ENCODE results near the gene USH1C.

Gene USH1C

GRCh38 chr11:17547051-17547577 is 2.9 kb upstream of the USH1C start, which contains the start of gene OTOG:
TSS of gene OTOG (plus strand) at chr11:17547259. CDS start at chr11:17547373, 114 bp downstream.
- no peak for DNase-seq (ENCODE audit: low spot score)

- no peak for DNase-seq (ENCODE audit: low spot score)
These were observed 2.0 kb upstream of the USH1C start for GRCh38 chr11:17546240-17546639.

- DNase-seq (ENCODE audit: low spot score) = no peak
These were observed 539 bp downstream of the USH1C start for GRCh38 chr11:17543574-17544180.

GRCh38 chr11:17543041-17543440 is 1.2 kb downstream of the USH1C start:
- no peak for DNase-seq (ENCODE audit: low spot score)

GRCh38 chr11:17542249-17542648 is 2.0 kb downstream of the USH1C start:
- no peak for DNase-seq (ENCODE audit: low spot score)

GRCh38 chr11:17541330-17541885 is 2.8 kb downstream of the USH1C start:
- DNase-seq (ENCODE audit: low spot score) = no peak

GRCh38 chr11:17540807-17541206 is 3.4 kb downstream of the USH1C start:
- no peak for DNase-seq (ENCODE audit: low spot score)

- DNase-seq (ENCODE audit: low spot score) = no peak
These were observed 5.5 kb downstream of the USH1C start for GRCh38 chr11:17538731-17539130.

- DNase-seq (ENCODE audit: low spot score) = no peak
These were observed 6.2 kb downstream of the USH1C start for GRCh38 chr11:17538054-17538453.

- DNase-seq (ENCODE audit: low spot score) = no peak
These were observed 7.0 kb downstream of the USH1C start for GRCh38 chr11:17537261-17537660.

GRCh38 chr11:17535488-17535887 is 8.7 kb downstream of the USH1C start:
- DNase-seq (ENCODE audit: low spot score) = no peak

GRCh38 chr11:17533778-17534415 is 10.3 kb downstream of the USH1C start:
- DNase-seq (ENCODE audit: low spot score) = no peak

- no peak for DNase-seq (ENCODE audit: low spot score)
These were observed 10.9 kb downstream of the USH1C start for GRCh38 chr11:17533341-17533740.

GRCh38 chr11:17532784-17533183 is 11.4 kb downstream of the USH1C start:
- DNase-seq (ENCODE audit: low spot score) = no peak

- DNase-seq (ENCODE audit: low spot score) = no peak
These were observed 12.5 kb downstream of the USH1C start for GRCh38 chr11:17531636-17532113.

GRCh38 chr11:17531071-17531600 is 13.1 kb downstream of the USH1C start:
- no peak for DNase-seq (ENCODE audit: low spot score)

- no peak for DNase-seq (ENCODE audit: low spot score)
These were observed 14.4 kb downstream of the USH1C start for GRCh38 chr11:17529844-17530185.

- no peak for DNase-seq (ENCODE audit: low spot score)
These were observed 15.0 kb downstream of the USH1C start for GRCh38 chr11:17528906-17529843.

GRCh38 chr11:17528181-17528691 is 16.0 kb downstream of the USH1C start:
- no peak for DNase-seq (ENCODE audit: low spot score)

- DNase-seq (ENCODE audit: low spot score) = no peak
These were observed 16.6 kb downstream of the USH1C start for GRCh38 chr11:17527628-17527995.

GRCh38 chr11:17526931-17527627 is 17.1 kb downstream of the USH1C start:
- no peak for DNase-seq (ENCODE audit: low spot score)

Measured in hematopoietic multipotent progenitor cell treated with erythropoietin and hydrocortisone succinate and interleukin-3 and kit ligand, for 17 days (in vitro differentiated cells).